ENCODE measurements around the gene UBA5. TPM values are rescaled to one million over a fixed set of nuclear protein-coding genes. Genes with fewer than 3 reads are reported as not detected.
"Not testable (repeated sequence)": the region's sequence is repeated elsewhere in the genome, so short reads cannot be mapped to it uniquely, and the experiment has no call there.

UBA5 gene
- total and polyA plus RNA-seq, 5 donors: 25.6 to 42.2 (median 31.7) TPM

DNA sequence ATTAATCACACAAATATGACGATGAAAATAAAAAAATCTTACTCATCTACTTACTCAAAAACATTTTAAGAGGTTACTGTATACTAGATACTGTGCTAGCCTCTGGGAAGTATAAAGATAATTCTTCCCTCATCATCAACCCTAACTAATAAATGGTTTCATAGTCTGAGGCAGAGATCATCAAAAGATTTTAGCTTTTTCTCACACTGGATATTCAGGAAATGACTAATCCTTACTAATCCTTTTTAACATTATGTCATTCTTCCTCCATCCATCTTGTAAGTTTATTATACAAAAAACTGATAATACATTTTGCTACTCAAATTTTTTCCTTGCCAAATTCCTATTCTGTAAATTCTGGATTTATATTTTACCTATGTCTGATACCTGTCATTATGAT, 30.2 kb upstream of the UBA5 start:
- 58% methylated on average over 1 of the region's 1 CpG for WGBS
- no peaks in the 10 kb centered on the region for H3K4me1 ChIP-seq (ENCODE audit: control insufficient read depth, insufficient read depth, low read length)
- no peak for ATAC-seq
- H3K4me3 ChIP-seq (ENCODE audit: low read length): no peak overlapping the region
- no peak for DNase-seq
- H3K9me3 ChIP-seq (ENCODE audit: control insufficient read depth, low read length): no peaks in the 10 kb centered on the region
- H3K27me3 ChIP-seq (ENCODE audit: control insufficient read depth, insufficient read depth): no peaks in the 10 kb centered on the region
- intact Hi-C loops (cut with DNase I): no loop called here
- H3K27ac ChIP-seq (ENCODE audit: low read length): no peak overlapping the region

DNA sequence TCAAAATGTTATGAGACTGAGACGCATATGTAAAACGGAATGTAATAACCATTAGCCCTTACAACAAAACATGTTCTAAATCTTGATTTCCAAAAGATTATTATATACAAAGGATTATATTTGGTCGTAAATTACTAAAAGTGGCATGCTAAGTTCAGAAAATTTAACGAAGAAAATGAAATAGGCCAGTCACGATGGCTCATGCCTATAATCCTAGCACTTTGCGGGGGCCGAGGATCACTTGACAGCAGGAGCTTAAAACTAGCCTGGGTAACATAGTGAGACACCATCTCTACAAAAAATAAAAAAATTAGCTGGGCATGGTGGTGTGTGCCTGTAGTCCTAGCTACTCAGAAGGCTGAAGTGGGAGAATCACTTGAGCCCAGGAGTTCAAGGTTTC, 29.5 kb upstream of the UBA5 start:
- H3K4me1 ChIP-seq (ENCODE audit: control insufficient read depth, insufficient read depth, low read length): no peaks in the 10 kb centered on the region
- ATAC-seq (no peak), DNase-seq (no peak)
- H3K27ac ChIP-seq (ENCODE audit: low read length): no peak overlapping the region
- no peaks in the 10 kb centered on the region for H3K27me3 ChIP-seq (ENCODE audit: control insufficient read depth, insufficient read depth)
- intact Hi-C loops (cut with DNase I): no loop called here
- WGBS: 96% methylated on average over 7 of the region's 7 CpGs
- H3K9me3 ChIP-seq (ENCODE audit: control insufficient read depth, low read length): no peaks in the 10 kb centered on the region
- H3K4me3 ChIP-seq (ENCODE audit: low read length): no peak overlapping the region

DNA sequence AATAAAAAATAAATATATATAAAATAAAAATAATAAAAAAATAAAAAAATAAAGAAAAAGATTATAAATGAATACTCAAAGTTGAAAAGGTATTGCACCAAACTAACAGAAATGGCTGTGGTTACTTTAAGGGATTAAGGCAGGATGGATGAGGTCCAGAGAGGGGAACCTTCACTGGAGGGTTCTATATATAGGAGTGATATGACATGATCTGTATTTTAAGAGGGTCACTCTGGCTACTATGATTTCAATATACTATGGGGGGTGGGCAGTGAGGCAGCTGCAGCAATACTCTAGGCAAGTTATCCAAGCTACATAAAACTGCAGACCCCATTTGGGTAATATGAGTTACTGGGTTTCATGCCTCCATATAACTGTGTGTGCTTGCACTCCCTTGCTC, 25.1 kb upstream of the UBA5 start:
- DNase-seq (no peak), ATAC-seq (no peak)
- Histone ChIP-seq H3K27ac (ENCODE audit: low read length) (no peak overlapping the region), H3K4me3 (ENCODE audit: low read length) (no peak overlapping the region), H3K9me3 (ENCODE audit: control insufficient read depth, low read length) (no peaks in the 10 kb centered on the region), H3K4me1 (ENCODE audit: control insufficient read depth, insufficient read depth, low read length) (no peaks in the 10 kb centered on the region), H3K27me3 (ENCODE audit: control insufficient read depth, insufficient read depth) (no peaks in the 10 kb centered on the region)
- intact Hi-C loops (cut with DNase I): no loop called here

DNA sequence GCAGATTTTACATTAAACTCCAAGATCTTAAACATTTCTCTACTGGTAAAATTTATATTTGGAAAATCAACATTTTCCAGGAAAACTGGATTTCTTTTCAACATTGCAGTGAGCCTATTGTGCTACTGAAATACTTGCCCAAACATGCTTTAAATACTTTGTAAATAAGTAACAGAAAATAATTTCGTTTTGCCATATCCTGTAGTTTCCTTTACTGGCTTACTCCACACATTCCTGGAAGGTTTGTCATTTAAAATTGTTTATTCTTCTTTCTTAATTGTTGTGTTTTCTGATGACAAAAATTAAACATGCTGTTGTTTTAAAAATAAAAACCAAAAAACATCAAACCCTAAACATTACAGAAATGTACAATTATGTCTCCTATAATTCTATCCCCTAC, 22.5 kb upstream of the UBA5 start:
- no peaks in the 10 kb centered on the region for H3K9me3 ChIP-seq (ENCODE audit: control insufficient read depth, low read length)
- whole genome bisulfite sequencing: 37% methylated on average over 1 of the region's 1 CpG
- ATAC-seq (no peak), DNase-seq (no peak)
- no peak overlapping the region for H3K4me3 ChIP-seq (ENCODE audit: low read length)
- H3K27ac ChIP-seq (ENCODE audit: low read length): no peak overlapping the region
- no peaks in the 10 kb centered on the region for H3K4me1 ChIP-seq (ENCODE audit: control insufficient read depth, insufficient read depth, low read length)
- no peaks in the 10 kb centered on the region for H3K27me3 ChIP-seq (ENCODE audit: control insufficient read depth, insufficient read depth)
- intact Hi-C loops (cut with DNase I): no loop called here

DNA sequence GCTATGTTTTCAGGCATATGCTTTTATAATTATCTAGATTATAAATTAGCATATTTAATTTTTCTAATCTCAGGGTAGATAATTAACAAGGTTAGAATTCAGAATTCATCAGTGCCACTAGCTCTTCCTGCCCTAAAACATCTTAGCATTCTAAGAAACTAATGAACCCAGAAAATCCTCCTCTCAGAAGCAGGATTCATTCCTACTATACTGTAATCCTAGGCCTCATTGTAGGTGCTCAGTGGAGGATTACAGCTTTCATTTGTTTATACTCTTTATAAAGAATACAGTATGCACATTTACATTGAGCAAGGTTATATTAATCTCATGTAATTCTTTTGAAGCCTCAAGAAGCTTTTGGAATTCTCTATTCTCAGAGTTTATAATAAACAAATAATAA, 21.4 kb upstream of the UBA5 start:
- H3K4me3 ChIP-seq (ENCODE audit: low read length): no peak overlapping the region
- ATAC-seq: no peak
- intact Hi-C loops (cut with DNase I): no loop called here

DNA sequence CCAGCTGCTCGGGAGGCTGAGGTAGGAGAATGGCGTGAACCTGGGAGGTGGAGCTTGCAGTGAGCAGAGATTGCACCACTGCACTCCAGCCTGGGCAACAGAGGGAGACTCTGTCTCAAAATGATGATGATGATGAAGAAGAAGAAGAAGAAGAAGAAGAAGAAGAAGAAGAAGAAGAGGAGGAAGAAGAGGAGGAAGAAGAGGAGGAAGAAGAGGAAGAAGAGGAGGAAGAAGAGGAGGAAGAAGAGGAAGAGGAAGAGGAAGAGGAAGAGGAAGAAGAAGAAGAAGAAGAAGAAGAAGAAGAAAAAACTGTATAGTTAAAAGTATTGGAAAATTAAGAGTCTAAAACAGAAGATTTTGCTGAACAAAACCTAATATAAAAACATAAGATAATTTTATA, 18.7 kb upstream of the UBA5 start:
- intact Hi-C loops (cut with DNase I): loop anchor here in 3 of 4 donors (5.0 kb wide), 1 partner anchor 104 kb away; no protein-coding TSS in a partner anchor
- not testable (repeated sequence) for ATAC-seq; H3K27me3 ChIP-seq (ENCODE audit: control insufficient read depth, insufficient read depth); H3K4me1 ChIP-seq (ENCODE audit: control insufficient read depth, insufficient read depth, low read length); H3K4me3 ChIP-seq (ENCODE audit: low read length); H3K27ac ChIP-seq (ENCODE audit: low read length); H3K9me3 ChIP-seq (ENCODE audit: control insufficient read depth, low read length); DNase-seq
- WGBS: 87% methylated on average over 2 of the region's 2 CpGs

More for the DNA sequence above, 21.4 kb upstream of the UBA5 start:
- Histone ChIP-seq H3K27me3 (ENCODE audit: control insufficient read depth, insufficient read depth) (no peaks in the 10 kb centered on the region), H3K9me3 (ENCODE audit: control insufficient read depth, low read length) (no peaks in the 10 kb centered on the region), H3K27ac (ENCODE audit: low read length) (no peak overlapping the region), H3K4me1 (ENCODE audit: control insufficient read depth, insufficient read depth, low read length) (no peaks in the 10 kb centered on the region)
- no peak for DNase-seq

DNA sequence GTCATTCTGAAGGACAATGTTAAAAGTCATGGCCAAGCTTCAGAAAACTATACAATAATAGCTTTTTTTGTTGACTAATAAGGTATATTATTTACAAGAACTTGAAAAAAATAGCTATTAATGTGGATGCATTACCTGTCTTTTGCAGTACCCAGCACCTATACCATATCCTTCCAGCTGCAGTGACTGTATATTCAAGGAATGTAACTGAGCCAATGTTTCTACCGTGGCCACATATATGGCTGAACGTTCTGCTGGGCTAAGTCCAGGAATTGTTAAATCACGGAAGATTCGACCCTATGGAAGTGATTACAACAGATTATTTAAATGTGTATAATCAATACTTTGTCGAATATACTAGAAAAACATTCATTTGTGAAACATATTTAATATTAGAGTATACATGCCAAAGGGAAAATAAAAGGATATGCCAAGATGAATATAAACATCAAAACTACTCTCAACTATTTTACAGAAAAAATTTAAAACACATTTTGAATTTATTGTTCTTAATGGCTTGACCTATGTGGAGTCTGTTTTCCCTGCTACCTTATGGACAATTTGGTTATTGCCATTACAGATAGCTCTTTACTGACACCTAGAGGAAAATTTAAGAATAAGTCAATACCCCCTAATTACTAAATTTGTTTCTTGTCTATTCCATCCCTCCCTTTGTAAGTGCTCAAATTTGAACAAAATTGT, 18.1 kb upstream of the UBA5 start:
- intact Hi-C loops (cut with DNase I): loop anchor here (2.0 to 5.0 kb wide), 2 partner anchors 105 kb away; no protein-coding TSS in a partner anchor

DNA sequence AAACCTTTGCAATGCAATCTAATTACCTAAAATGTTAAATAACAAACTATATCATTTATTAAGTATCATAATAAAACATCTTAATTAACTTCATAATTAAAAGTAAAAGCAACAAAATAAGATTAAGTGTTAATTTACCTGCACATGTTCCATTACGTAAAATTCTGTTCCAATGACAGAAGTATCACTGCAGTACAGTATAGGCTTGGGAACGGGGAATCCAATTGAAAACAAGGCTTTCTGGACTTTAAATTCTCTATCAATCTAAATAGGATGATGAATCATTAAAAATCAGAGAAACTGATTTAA, 17.6 kb upstream of the UBA5 start:
- WGBS: 64% methylated on average over 2 of the region's 2 CpGs
- ATAC-seq (no peak), DNase-seq (no peak)
- Histone ChIP-seq H3K9me3 (ENCODE audit: control insufficient read depth, low read length) (no peaks in the 10 kb centered on the region), H3K4me1 (ENCODE audit: control insufficient read depth, insufficient read depth, low read length) (peaks cover 2% of the 10 kb centered on the region), H3K4me3 (ENCODE audit: low read length) (no peak overlapping the region), H3K27me3 (ENCODE audit: control insufficient read depth, insufficient read depth) (no peaks in the 10 kb centered on the region), H3K27ac (ENCODE audit: low read length) (no peak overlapping the region)
- intact Hi-C loops (cut with DNase I): loop anchor here (2.0 to 5.0 kb wide), 2 partner anchors 105 to 106 kb away; no protein-coding TSS in a partner anchor

More for the DNA sequence above, 18.1 kb upstream of the UBA5 start:
- Histone ChIP-seq H3K9me3 (ENCODE audit: control insufficient read depth, low read length) (no peaks in the 10 kb centered on the region), H3K4me1 (ENCODE audit: control insufficient read depth, insufficient read depth, low read length) (peaks cover 2% of the 10 kb centered on the region), H3K27me3 (ENCODE audit: control insufficient read depth, insufficient read depth) (no peaks in the 10 kb centered on the region), H3K27ac (ENCODE audit: low read length) (no peak overlapping the region), H3K4me3 (ENCODE audit: low read length) (no peak overlapping the region)
- DNase-seq (no peak), ATAC-seq (peak; percentile 54 to 69)
- 63% methylated on average over 5 of the region's 5 CpGs for WGBS

DNA sequence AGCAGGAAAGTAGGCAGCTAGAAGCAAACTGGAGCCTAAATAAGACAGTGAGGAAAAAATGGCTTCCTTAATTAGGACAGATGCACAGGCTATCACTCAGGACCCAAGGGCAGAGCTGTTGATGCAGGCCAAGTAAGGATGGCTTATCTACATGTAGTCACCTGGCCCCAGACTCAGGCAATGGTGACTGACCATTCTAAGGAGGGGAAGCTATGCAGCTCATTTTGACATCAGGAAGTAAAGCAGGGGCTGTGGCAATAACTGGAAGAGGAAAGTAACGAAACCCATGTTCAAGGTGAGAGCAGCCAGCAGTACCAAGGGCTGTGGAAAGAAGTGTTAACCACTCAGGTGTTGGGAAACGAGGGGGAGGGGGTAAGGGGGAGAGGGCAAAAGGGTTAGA, 16.8 kb upstream of the UBA5 start:
- Histone ChIP-seq H3K27me3 (ENCODE audit: control insufficient read depth, insufficient read depth) (no peaks in the 10 kb centered on the region), H3K4me3 (ENCODE audit: low read length) (no peak overlapping the region), H3K27ac (ENCODE audit: low read length) (no peak overlapping the region), H3K9me3 (ENCODE audit: control insufficient read depth, low read length) (no peaks in the 10 kb centered on the region), H3K4me1 (ENCODE audit: control insufficient read depth, insufficient read depth, low read length) (peaks cover 2% of the 10 kb centered on the region)
- DNase-seq (no peak), ATAC-seq (peak; percentile 19 to 47)
- WGBS: 73% methylated on average over 2 of the region's 2 CpGs
- intact Hi-C loops (cut with DNase I): loop anchor here (2.0 to 5.0 kb wide), 2 partner anchors 106 to 107 kb away; no protein-coding TSS in a partner anchor

DNA sequence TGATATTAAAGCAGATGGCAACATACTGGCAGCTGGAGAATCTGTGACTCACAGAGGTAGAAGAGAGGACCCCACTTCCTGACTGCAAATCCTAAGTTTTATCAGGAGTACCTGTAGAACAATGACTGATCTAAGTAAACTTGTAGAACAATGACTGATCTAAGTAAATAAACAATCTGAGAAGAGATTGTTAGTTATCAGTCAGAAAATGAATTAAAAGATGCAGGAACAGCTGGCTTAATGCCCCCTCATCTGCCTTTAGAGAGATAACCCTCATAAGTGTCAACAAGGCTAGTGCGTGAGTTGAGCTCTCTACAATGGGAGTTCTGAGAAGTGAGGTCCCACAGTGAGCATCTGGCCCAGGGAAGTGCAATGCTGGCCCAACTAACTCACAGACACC, 15.1 kb upstream of the UBA5 start:
- no peak for DNase-seq
- peak in 1 of 2 donors; percentile 54 for ATAC-seq
- Histone ChIP-seq H3K9me3 (ENCODE audit: control insufficient read depth, low read length) (no peaks in the 10 kb centered on the region), H3K27me3 (ENCODE audit: control insufficient read depth, insufficient read depth) (no peaks in the 10 kb centered on the region), H3K4me1 (ENCODE audit: control insufficient read depth, insufficient read depth, low read length) (peaks cover 2% of the 10 kb centered on the region), H3K27ac (ENCODE audit: low read length) (no peak overlapping the region), H3K4me3 (ENCODE audit: low read length) (no peak overlapping the region)
- 59% methylated on average over 1 of the region's 1 CpG for WGBS
- intact Hi-C loops (cut with DNase I): no loop called here

DNA sequence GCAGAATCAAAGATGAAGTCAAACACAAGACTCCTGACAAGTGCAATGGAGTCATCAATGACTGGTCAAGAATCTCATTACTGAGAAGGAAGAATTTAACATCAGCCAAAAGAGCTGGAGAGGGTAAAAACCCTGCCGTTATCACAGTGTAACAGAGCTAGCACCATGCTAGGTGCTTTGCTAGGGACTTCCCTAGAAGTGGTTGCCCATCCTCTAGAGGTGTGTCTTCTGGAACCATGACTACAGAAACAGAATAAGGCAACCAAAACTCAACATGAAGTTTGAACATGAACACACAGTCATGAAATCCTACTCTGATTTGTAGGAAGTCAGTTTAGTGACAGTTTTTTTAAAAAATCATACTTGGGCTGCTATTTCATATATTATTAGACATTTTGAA, 10.0 kb upstream of the UBA5 start:
- Histone ChIP-seq H3K4me1 (ENCODE audit: control insufficient read depth, insufficient read depth, low read length) (peaks cover 7% of the 10 kb centered on the region), H3K4me3 (ENCODE audit: low read length) (no peak overlapping the region), H3K27ac (ENCODE audit: low read length) (no peak overlapping the region), H3K9me3 (ENCODE audit: control insufficient read depth, low read length) (no peaks in the 10 kb centered on the region), H3K27me3 (ENCODE audit: control insufficient read depth, insufficient read depth) (no peaks in the 10 kb centered on the region)
- intact Hi-C loops (cut with DNase I): no loop called here
- WGBS: 46% methylated on average over 1 of the region's 1 CpG
- ATAC-seq (no peak), DNase-seq (no peak)
